G401 (cell line): ENCODE data around the gene MMAA. TPM values are rescaled to one million over a fixed set of nuclear protein-coding genes. Genes with fewer than 3 reads are reported as not detected.
A peak's percentile ranks its signal among the peaks of the same experiment; 100 is the strongest.
"Not testable (repeated sequence)": the region's sequence is repeated elsewhere in the genome, so short reads cannot be mapped to it uniquely, and the experiment has no call there.

Experiments used
- DNase-seq: peaks from one replicate; pipeline ENCODE4 v3.0.0-alpha.2; 2015; ENCODE audit warnings: low spot score
- in situ Hi-C: cut with HindIII; loops from 2 replicates; pipeline ENCODE4 v1.10.0; 2016; ENCODE audit warnings: low sequenced_read_pairs, mixed read lengths
- total RNA-seq: library from RNA; depleted of rRNA; stranded (reverse); fragments of >200 nt; shearing (Covaris generic); gene quantifications from 2 replicates; pipeline ENCODE4 v1.2.3, GENCODE V29; 2014; rRNA removed

MMAA gene
- total RNA-seq = 0.95 and 3.0 TPM in 2 replicates

- peak; percentile 91 for DNase-seq
- in situ Hi-C loops = no loop called here
These were observed at the start of gene MMAA for GRCh38 chr4:145618932-145619638. Gene MMAA (plus strand): TSS chr4:145619385. CDS start chr4:145639140, 19,755 bp downstream.

DNA sequence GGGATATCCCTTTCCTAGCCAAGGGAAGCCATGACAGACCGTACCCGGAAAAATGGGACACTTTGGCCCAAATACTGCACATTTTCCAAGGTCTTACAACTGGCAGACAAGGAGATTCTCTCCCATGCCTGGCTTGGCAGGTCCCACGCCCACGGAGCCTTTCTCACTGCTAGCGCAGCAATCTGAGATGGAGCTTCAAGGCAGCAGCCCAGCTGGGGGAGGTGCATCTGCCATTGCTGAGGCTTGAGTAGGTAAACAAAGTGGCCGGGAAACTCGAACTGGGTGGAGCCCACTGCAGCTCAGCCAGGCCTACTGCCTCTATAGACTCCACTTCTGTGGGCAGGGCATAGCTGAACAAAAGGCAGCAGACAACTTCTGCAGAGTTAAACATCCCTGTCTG lies 44.6 kb upstream of the MMAA start:
- DNase-seq, in situ Hi-C loops: not testable (repeated sequence)

- in situ Hi-C loops = no loop called here
These were observed 38.3 kb upstream of the MMAA start for GRCh38 chr4:145580906-145581305.

DNA sequence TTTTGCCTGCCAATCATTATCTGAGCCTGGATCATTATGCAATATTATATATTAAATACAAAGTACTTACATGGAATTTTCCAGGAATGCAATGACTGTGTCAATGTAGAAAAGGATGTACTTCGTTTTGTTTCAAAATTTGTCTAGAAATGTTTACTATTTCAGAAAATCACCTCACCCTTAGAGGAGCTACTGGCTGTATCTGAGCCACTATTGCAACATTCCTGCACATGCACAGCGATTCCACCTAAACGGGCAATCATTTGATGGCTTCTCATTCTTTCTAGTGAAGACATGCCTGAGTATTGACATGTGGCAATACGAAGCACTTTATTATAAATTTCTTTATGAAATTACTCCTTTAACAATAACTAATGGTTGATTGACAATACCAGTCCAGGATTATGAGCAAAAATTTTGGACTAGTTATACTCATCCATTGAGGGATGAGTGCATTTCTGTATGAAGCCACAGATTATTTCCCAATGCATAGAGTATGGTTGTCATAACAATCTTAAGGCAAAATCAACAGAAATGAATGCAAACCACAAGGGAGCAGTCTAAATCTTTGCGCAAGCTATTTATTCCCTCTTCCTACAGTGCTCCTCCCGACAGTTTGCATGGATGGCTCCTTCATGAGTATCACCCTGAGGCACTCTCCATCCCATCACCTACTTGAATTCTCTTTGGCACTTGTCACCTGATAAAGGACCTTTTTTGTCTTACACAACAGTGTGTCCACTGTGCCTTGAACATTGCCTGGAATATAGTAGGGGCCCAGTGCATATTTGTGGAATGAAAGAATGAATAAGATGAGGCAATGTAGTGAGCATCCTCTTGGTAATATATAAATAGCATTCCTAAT lies 35.8 kb upstream of the MMAA start:
- DNase-seq = no peak
- in situ Hi-C loops = no loop called here

More at GRCh38 chr4:145580906-145581305, 38.3 kb upstream of the MMAA start:
- no peak for DNase-seq

DNA sequence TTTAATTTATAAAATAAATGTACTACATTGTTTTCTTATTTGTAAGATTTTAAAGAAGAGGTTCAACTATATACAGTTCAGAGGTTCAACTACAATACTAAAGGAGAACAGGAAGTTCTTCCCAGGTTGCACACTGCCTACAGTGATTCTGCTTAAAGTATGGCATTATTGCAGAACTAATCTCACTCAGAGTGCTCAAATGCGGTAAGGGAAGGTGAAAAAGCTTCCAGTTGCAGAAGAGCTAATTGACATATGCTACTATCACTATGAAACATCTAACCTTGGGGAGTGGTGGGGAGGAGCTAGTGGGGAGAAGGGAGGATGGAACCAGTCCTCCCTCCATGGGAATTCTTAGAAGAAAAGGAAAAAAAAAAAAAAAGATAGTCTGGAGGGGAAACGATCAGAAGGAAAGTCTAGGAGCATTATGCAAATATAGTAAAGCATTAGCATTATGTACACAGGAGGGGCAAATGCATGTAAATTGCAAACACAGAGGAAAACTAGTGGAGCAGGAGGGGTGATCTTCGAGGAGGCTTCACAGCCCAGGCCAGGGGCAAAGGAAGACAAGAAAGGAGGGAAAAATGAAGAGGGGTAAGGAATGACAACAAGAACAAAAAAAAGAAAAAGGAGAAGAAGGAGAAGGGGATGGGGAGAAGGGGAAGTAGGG lies 32.0 kb upstream of the MMAA start:
- in situ Hi-C loops = no loop called here
- DNase-seq = no peak

DNA sequence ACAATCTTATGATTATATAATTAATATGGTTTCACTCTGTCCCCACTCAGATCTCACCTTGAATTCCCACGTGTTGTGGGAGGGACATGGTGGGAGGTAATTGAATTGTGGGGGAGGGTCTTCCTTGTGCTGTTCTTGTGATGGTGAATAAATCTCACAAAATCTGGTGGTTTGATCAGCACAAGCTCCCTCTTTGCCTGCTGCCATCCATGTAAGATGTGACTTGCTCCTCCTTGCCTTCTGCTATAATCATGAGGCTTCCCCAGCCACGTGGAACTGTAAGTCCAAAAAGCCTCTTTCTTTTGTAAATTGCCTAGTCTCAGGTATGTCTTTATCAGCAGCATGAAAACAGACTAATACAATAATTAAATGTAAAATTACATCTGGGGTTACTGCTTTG lies 29.8 kb upstream of the MMAA start:
- DNase-seq, in situ Hi-C loops: not testable (repeated sequence)

DNA sequence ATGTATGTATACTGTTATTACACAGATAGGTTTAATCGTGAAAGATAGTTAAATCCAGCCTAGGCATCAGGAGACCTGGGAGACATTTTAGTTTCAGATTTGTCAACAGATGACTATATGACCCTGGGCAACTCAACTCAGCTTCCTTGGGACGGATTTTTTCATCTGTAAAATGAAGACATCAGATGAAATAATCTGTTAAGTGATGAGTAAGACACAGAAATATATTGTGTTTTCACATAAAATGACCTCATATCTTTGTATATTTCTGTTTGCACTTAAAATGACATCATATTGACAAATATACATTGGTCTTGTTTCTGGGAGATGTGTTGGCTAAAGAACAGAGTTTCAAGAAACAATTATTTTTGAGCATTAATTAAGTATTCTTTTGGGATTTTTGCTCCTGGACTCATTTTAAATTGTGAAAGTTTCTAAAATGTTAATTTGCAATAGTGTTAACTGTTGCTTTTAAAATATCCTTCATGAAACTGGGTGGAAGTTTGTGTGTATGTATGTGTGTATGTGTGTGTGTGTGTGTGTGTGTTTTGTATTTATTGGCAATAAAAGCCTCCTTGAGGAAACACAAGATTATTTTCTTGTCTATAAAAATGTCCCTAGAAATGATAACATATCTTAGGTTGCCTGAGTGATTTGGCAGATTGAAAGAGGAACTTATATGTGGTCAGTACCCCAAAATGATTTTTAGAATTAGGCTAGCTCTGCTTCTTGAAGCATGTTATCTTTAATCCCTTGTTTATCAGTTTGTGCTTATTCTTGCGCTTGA lies 29.1 kb upstream of the MMAA start:
- in situ Hi-C loops = no loop called here
- no peak for DNase-seq

- in situ Hi-C loops = no loop called here
- no peak for DNase-seq
These were observed 16.9 kb upstream of the MMAA start for GRCh38 chr4:145602129-145602760.

DNA sequence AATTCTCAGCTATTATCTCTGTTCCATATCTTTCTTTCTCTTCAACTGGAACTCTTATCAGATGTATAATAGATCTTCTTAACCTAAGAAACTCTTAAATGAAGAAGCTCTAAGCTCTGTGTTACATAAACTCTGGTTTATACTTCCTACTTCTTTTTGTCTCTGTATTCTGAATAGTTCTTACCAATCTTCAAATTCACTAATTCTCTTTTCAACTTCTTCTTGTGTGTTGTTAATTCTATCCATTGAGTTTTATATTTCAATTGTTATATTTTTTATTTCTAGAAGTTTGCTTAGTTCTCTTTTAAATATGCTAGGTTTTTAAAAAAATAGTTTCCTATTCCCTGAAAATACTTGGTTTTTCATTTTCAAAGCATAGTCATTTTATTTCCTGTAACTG lies 13.2 kb upstream of the MMAA start:
- in situ Hi-C loops = no loop called here
- DNase-seq = no peak

DNA sequence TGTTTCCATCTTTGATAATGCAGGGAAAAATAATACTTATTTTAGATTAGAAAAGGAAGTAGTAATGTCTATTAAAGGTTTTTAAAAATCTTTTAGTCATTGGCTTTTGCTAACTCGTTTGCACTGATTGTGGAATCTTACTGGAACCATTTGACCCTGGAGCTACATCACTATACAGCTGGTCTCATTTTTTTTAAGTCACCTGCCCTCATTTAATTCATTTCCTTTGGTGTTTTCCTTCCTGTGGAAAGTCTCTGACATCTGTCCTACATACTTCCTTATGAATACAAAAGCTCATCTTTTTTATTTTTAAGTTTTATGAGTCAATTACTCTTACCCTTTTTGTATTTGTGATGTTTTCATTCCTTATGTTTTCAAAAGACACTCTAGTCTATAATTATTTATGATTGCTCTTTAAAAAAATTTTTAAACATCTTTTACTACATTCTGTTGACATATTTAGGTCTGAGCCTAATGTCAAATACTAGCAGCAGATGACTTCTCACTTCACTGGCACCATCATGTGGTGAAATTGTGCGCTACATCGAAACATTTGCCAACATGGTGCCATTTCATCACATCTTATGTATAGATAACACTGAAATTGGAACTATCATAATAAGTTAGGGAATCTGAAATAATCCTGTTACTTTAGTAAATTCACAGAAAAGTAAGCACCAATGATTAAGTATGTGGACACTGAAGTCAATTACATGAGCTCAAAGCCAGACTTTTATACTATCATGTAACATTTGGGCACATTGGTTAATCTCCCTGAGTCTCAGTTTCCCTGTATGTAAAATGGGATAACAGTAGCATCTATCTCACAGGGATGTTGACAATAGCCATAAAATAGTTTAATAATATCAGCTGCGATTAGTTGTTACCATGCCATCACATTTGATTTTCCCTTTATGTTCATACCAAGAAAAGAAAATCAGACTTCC lies 9.4 kb upstream of the MMAA start:
- peak; percentile 82 for DNase-seq
- in situ Hi-C loops = no loop called here

GRCh38 chr4:145613566-145614232 lies 5.5 kb upstream of the MMAA start:
- in situ Hi-C loops = no loop called here
- DNase-seq = no peak

DNA sequence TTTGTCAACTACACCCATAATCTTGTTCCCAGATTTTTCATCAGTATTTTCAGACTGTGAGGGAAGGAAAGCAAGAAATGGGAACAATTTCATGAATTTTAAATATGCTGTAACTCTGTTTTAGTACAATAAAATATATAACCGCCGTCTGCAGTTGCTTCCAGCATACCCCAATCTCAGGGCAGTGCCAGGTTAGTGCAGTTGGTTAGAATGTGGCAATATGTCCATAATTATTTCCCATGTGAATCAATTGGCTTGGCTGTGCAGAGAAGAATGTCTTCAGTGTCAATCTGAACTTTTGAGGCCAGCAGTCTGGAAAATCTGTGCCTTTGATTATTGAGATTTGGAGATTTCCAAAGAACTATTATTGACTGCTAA lies 5.0 kb upstream of the MMAA start:
- in situ Hi-C loops = no loop called here
- DNase-seq = no peak

GRCh38 chr4:145618210-145618931 lies 814 bp upstream of the MMAA start:
- no peak for DNase-seq
- in situ Hi-C loops = no loop called here

DNA sequence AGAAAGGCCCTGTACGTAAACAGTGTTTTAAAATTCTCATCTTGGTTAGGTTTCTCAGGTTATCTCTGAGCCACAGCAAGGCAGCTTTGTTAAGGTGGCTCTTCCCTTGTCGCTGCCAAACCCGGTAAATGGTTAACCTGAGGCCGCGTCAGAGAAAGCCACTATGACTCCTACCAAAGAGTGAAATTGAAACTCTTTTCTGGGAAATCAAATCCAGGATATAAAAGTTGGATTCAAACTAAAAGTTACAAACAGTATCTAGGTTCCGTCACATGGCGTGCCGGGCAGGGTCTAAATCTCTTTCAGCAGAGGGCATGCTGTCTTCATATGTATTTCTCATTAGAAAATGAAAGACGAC lies 433 bp downstream of the MMAA start:
- no peak for DNase-seq
- in situ Hi-C loops = no loop called here

GRCh38 chr4:145622067-145622466 lies 2.9 kb downstream of the MMAA start:
- DNase-seq, in situ Hi-C loops: not testable (repeated sequence)

GRCh38 chr4:145623831-145624230 lies 4.6 kb downstream of the MMAA start:
- no peak for DNase-seq
- in situ Hi-C loops = no loop called here
